DND-41 (cell line): ENCODE data around the gene ERC2.

Experiments used
- EZH2 ChIP-seq: IDR thresholded peaks from 3 replicates; pipeline ENCODE4 v1.6.1; 2012; ENCODE audit warnings: borderline replicate concordance, low read depth, mild to moderate bottlenecking, moderate library complexity, low read length, inconsistent platforms; ENCODE audit not compliant: severe bottlenecking
- TF ChIP-seq, protein P1 (sequence below): IDR thresholded peaks from 2 replicates; pipeline ENCODE4 v1.5.1; 2012; ENCODE audit warnings: borderline replicate concordance, low read length, moderate library complexity, mild to moderate bottlenecking; ENCODE audit not compliant: poor library complexity, severe bottlenecking; ENCODE audit errors: extremely low read depth

DNA sequence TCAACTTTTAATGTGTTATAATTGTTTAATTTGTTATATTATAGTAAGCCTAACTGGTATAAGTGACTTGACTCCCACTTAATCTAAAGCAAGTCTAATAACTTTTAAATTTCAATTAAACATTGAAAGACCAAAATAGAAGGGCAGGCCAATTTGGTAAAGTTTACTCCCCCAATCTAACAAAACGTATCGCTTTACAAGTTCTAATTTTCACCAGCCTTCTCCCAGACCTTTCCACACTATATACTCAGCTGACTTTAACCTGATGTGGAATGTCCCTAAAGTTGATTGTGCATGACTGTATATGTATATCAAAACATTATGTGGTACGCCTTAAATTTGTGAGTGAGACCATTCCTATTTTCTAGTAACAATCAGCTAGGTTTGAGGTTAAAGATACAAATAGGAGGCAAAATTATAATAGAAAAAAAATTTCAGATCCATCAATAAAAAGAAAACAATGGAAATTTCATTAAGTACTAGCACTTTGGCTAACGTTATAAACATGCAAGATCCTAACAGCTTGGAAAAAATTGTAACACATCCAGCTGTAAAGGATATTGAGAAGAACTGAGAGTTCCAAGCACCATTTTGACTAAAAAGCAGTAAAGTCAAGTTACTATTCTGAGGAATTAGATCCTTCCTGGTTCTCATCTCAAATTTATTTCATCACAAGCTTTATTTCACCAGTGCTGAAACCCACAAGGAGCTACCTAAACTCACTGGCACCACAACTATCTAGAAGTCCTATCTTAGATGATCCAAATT lies 199.5 kb downstream of the ERC2 start:
- TF ChIP-seq, protein P1, sequence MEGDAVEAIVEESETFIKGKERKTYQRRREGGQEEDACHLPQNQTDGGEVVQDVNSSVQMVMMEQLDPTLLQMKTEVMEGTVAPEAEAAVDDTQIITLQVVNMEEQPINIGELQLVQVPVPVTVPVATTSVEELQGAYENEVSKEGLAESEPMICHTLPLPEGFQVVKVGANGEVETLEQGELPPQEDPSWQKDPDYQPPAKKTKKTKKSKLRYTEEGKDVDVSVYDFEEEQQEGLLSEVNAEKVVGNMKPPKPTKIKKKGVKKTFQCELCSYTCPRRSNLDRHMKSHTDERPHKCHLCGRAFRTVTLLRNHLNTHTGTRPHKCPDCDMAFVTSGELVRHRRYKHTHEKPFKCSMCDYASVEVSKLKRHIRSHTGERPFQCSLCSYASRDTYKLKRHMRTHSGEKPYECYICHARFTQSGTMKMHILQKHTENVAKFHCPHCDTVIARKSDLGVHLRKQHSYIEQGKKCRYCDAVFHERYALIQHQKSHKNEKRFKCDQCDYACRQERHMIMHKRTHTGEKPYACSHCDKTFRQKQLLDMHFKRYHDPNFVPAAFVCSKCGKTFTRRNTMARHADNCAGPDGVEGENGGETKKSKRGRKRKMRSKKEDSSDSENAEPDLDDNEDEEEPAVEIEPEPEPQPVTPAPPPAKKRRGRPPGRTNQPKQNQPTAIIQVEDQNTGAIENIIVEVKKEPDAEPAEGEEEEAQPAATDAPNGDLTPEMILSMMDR, result no peak
- no peak for TF ChIP-seq EZH2
